GM23248 (cell line): Measurements from ENCODE around the gene CSH2.
"Not testable (repeated sequence)": the region's sequence is repeated elsewhere in the genome, so short reads cannot be mapped to it uniquely, and the experiment has no call there.

Experiments used
- EZH2 ChIP-seq: fragments of 200-600 bp; sonication (generic); IDR thresholded peaks from 2 replicates; pipeline ENCODE4 v1.6.1; 2018; ENCODE audit warnings: antibody characterized with exemption, mild to moderate bottlenecking; ENCODE audit not compliant: insufficient read depth, poor library complexity, severe bottlenecking
- EZH2phosphoT487 ChIP-seq: fragments of 200-600 bp; sonication (generic); IDR thresholded peaks from 2 replicates; pipeline ENCODE4 v1.6.1; 2018; ENCODE audit warnings: antibody characterized with exemption, moderate library complexity, mild to moderate bottlenecking, low read depth; ENCODE audit not compliant: insufficient read depth

- TF ChIP-seq EZH2, EZH2phosphoT487: not testable (repeated sequence)
These were observed 19.0 kb upstream of the CSH2 start for GRCh38 chr17:63892316-63893037.
